GM06990 (cell line): ENCODE measurements around the gene GATAD2B.

ENCODE experiments used
- DNase-seq: peaks from one replicate; pipeline ENCODE4 v3.0.0-alpha.2; 2011; ENCODE audit not compliant: insufficient read length; ENCODE audit errors: extremely low read depth
- H3K27me3 ChIP-seq: replicated peaks from 2 replicates; pipeline ENCODE4 v1.6.0; 2011; ENCODE audit warnings: low read length; ENCODE audit not compliant: control insufficient read depth, insufficient read depth
- H3K36me3 ChIP-seq: 2 replicates; pipeline ENCODE4 v1.5.1; 2011; ENCODE audit warnings: low read length; ENCODE audit not compliant: control insufficient read depth, insufficient read depth
- H3K4me3 ChIP-seq: replicated peaks from 2 replicates; pipeline ENCODE4 v1.5.1; 2011; ENCODE audit warnings: low read depth, mild to moderate bottlenecking, control low read depth, low read length
- TF ChIP-seq, protein P1 (sequence below): IDR thresholded peaks from 2 replicates; pipeline ENCODE4 v1.5.1; 2011; ENCODE audit warnings: low read length, control low read depth, mild to moderate bottlenecking, inconsistent platforms; ENCODE audit not compliant: insufficient read depth, poor library complexity, severe bottlenecking

The GATAD2B gene

DNA sequence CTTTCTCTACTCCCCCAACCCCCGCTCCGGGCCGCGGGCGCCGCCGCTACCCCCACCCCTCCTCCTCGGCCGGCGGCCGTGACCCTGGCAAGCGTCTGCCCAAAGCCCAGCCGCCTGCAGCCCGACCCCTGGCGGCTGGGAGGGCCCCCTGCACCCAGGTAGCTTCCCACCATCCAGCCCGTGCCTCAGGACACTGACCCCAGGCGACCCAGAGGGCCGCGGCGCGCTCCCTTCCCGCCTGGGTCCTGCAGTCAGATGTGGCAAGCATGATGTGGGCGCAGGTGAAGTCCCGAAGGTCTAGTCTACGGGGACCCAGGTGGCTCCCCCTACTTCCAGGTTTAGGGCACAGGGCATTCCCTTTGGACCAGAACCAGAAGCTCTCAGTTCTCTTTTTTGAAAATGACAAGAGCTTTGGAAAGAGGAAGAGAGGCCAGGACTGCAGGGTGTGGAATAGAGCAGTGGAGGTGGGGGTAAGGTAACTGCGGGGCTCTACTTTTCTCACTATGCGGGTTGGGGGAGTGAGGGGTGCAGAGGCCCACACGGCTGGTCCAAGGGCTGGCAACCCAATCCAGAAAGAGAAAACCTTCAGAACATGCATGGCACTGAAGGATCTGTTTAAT lies 24.0 kb upstream of the GATAD2B start, which contains the start of gene DENND4B:
Gene DENND4B, minus strand, starts transcription at position 97 of the 620 bp plus-strand sequence. CDS start 2,344 bp downstream, outside the sequence.
- H3K27me3 ChIP-seq, result no peaks in the 10 kb centered on the region
- peak; percentile 86 for DNase-seq
- TF ChIP-seq, protein P1, sequence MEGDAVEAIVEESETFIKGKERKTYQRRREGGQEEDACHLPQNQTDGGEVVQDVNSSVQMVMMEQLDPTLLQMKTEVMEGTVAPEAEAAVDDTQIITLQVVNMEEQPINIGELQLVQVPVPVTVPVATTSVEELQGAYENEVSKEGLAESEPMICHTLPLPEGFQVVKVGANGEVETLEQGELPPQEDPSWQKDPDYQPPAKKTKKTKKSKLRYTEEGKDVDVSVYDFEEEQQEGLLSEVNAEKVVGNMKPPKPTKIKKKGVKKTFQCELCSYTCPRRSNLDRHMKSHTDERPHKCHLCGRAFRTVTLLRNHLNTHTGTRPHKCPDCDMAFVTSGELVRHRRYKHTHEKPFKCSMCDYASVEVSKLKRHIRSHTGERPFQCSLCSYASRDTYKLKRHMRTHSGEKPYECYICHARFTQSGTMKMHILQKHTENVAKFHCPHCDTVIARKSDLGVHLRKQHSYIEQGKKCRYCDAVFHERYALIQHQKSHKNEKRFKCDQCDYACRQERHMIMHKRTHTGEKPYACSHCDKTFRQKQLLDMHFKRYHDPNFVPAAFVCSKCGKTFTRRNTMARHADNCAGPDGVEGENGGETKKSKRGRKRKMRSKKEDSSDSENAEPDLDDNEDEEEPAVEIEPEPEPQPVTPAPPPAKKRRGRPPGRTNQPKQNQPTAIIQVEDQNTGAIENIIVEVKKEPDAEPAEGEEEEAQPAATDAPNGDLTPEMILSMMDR, result peak; percentile 92
- H3K36me3 ChIP-seq, result peaks cover 29% of the 10 kb centered on the region
- peak within 1 kb of the TSS; percentile 79 for H3K4me3 ChIP-seq

DNA sequence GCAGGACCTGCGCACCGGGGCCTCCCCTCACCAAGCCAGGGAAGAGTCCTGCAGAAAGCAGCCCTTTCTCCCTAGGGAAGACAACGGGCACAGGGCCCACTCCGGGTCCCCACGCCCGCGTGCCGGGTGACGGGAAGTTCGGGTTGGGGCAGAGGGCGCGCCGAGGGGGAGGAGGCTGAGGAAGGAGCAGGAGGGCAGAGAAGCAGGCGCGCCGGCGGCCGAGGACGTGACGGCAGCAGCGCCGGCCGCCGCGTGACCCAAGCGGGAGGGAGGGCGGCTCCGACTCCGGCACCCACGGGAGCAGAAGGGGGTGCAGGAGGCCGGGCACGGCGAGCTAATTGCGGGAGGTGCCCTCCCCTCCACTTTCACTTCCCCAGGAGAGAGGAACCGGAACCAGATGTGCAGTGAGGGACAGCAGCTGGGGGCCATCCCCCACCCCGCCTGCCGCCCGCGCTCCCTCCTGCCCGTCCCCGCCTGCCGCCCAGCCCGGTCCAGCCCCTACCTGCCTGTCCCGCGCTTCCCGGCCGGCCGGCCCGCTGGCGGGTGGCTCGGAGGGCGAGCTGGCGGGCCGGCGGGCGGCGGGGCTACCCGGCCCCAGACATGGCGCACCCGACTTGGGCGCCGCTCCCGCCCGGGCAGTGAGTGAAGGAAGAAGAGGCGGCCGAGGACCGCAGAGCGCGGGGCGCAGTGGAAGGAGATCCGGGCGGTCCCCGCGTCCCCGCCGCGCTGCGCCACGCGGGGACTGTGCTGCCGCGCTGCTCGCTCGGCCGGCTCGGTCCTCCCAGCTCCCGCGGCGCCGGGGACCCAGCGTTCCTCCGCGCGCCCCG lies 23.2 kb upstream of the GATAD2B start:
- peak; percentile 95 for DNase-seq
- peaks cover 26% of the 10 kb centered on the region for H3K36me3 ChIP-seq
- no peaks in the 10 kb centered on the region for H3K27me3 ChIP-seq
- TF ChIP-seq, protein P1, result no peak
- H3K4me3 ChIP-seq, result peak overlapping the region; percentile 79

DNA sequence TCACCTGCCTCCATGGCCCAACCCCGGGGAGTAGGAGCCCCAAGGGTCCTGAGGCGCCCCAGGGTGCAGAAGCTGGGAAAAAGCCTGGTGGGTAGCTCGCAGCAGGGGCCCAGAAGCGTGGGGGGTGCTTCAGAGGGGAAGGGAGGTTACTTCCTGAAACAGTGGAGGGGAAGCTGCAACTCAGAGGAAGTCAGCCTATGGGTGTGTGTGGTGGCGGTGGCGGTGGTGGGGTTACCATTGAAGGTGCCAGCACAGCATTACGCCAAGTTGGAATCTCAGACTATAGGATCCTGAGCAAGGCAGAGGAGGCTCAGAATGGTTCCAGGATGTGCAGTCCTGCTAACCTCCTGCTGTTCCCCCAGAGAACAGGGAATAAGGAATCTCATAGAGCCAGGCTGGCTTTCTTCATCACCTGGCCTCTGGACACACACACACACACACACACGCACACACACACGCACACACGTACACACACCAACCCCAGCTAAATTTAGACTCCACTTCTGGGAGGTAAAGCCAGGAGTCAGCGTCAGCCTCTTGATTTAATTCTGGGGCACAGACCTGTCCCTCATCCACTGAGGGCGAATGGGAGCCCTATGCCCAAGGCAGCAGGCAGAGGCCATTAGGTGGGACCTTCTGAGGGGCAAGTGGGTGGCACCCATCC lies 22.5 kb upstream of the GATAD2B start:
- peak overlapping the region; percentile 79 for H3K4me3 ChIP-seq
- DNase-seq, result peak; percentile 69
- H3K27me3 ChIP-seq, result no peaks in the 10 kb centered on the region
- TF ChIP-seq, protein P1, result no peak
- H3K36me3 ChIP-seq, result peaks cover 34% of the 10 kb centered on the region

DNA sequence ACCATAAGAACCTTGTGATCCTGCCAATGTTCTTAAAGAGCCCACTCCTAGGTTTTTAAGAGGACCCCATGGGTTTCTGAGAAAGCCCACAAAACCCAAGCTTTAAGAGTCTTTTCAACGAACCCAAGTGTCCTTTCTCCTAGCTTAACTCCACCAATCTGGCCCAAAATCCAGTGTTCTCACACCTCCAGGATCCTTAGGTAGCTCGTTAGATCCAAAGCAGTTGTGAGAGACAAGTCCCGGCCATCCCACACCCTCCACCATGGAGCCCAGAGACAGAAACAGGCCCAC lies 22.0 kb upstream of the GATAD2B start:
- H3K4me3 ChIP-seq, result peak overlapping the region; percentile 79
- H3K36me3 ChIP-seq, result peaks cover 38% of the 10 kb centered on the region
- DNase-seq, result no peak
- H3K27me3 ChIP-seq, result no peaks in the 10 kb centered on the region
- TF ChIP-seq, protein P1, result no peak

DNA sequence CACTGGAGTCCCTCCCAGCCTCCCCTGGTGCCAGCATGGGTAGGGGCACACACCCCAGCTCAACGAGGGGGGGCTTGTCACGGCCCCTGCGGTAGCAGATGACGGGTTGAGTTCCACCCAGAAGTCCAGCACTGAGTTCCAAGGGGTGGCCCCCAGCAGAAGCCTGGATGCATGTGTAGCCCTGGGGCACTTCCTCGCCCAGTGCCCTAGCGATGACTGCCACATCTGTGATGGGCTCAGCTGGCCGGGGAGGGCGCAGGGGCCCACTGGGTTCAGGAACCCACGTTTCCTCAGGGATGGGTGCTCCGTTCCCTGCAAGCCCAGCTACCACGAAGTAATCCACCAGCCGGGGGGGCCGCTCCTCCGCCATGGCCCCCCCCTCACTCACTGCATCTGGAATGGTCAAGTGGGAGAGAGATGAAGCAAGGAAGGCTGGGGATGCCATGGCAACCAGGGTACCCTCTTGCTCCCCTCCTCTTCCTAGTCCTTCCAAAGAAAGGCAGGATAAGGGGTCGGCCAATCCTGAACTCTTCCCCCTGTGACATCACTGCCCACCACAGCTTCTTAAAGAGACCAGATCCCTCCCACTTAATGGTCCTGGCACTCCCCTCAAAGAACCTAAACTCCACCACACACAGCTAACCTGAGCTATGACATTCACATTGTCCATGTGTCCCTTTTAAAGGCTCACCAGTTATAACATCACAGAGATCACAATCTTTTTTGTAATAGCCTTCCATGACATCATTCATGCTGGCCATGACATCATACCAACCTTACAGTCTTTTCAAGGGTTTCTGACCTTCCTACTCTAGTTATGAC lies 21.4 kb upstream of the GATAD2B start:
- Histone ChIP-seq H3K36me3 (peaks cover 41% of the 10 kb centered on the region), H3K4me3 (peak overlapping the region; percentile 79), H3K27me3 (no peaks in the 10 kb centered on the region)
- no peak for DNase-seq
- TF ChIP-seq, protein P1, result no peak
